ENCODE data around the gene MINDY1.
A peak's percentile ranks its signal among the peaks of the same experiment; 100 is the strongest.

The MINDY1 gene

GRCh38 chr1:151049458-151049857 lies 42.8 kb upstream of the MINDY1 start:
- FAIRE-seq (no peak), DNase-seq (ENCODE audit: insufficient read length, low spot score) (no peak)
- TF ChIP-seq CTCF (IDR thresholded peaks at IDR 0.05; ENCODE audit: insufficient read depth, missing control alignments), result no peak

- DNase-seq (ENCODE audit: insufficient read length, low spot score) (no peak), FAIRE-seq (no peak)
- no peak for TF ChIP-seq CTCF (IDR thresholded peaks at IDR 0.05; ENCODE audit: insufficient read depth, missing control alignments)
Observed at GRCh38 chr1:151048645-151049032, 41.9 kb upstream of the MINDY1 start.

GRCh38 chr1:151047925-151048644 lies 41.4 kb upstream of the MINDY1 start:
- FAIRE-seq, result no peak
- peak; percentile 69 for DNase-seq (ENCODE audit: insufficient read length, low spot score)
- TF ChIP-seq CTCF (IDR thresholded peaks at IDR 0.05; ENCODE audit: insufficient read depth, missing control alignments), result no peak

- no peak for TF ChIP-seq CTCF (IDR thresholded peaks at IDR 0.05; ENCODE audit: insufficient read depth, missing control alignments)
- DNase-seq (ENCODE audit: insufficient read length, low spot score) (peak; percentile 99), FAIRE-seq (no peak)
Observed at GRCh38 chr1:151047591-151047924, 40.9 kb upstream of the MINDY1 start, which contains the start of gene C1orf56. C1orf56 (plus strand) TSS chr1:151047751; CDS start chr1:151047848, 97 bp downstream.

- TF ChIP-seq CTCF (IDR thresholded peaks at IDR 0.05; ENCODE audit: insufficient read depth, missing control alignments), result no peak
- no peak for FAIRE-seq
- DNase-seq (ENCODE audit: insufficient read length, low spot score), result no peak
Observed at GRCh38 chr1:151043163-151043562, 36.5 kb upstream of the MINDY1 start.

GRCh38 chr1:151039521-151039920 lies 32.8 kb upstream of the MINDY1 start:
- DNase-seq (ENCODE audit: insufficient read length, low spot score), result no peak
- no peak for TF ChIP-seq CTCF (IDR thresholded peaks at IDR 0.05; ENCODE audit: insufficient read depth, missing control alignments)
- FAIRE-seq, result no peak

GRCh38 chr1:151037032-151037431 lies 30.3 kb upstream of the MINDY1 start:
- FAIRE-seq, result no peak

More at GRCh38 chr1:151037032-151037431, 30.3 kb upstream of the MINDY1 start:
- no peak for DNase-seq (ENCODE audit: insufficient read length, low spot score)
- TF ChIP-seq CTCF (IDR thresholded peaks at IDR 0.05; ENCODE audit: insufficient read depth, missing control alignments), result no peak

All from D721Med (cell line).